Measurements from ENCODE around the gene TSSK3. TPM values are rescaled to one million over a fixed set of nuclear protein-coding genes. Genes with fewer than 3 reads are reported as not detected.

TSSK3 gene
- total and polyA plus RNA-seq, 9 of the 15 experiments (the other 6 are each of a cell fraction or from before 2014, with no cell fraction given) = 0.27 to 2.8 (median 1.9) TPM

DNA sequence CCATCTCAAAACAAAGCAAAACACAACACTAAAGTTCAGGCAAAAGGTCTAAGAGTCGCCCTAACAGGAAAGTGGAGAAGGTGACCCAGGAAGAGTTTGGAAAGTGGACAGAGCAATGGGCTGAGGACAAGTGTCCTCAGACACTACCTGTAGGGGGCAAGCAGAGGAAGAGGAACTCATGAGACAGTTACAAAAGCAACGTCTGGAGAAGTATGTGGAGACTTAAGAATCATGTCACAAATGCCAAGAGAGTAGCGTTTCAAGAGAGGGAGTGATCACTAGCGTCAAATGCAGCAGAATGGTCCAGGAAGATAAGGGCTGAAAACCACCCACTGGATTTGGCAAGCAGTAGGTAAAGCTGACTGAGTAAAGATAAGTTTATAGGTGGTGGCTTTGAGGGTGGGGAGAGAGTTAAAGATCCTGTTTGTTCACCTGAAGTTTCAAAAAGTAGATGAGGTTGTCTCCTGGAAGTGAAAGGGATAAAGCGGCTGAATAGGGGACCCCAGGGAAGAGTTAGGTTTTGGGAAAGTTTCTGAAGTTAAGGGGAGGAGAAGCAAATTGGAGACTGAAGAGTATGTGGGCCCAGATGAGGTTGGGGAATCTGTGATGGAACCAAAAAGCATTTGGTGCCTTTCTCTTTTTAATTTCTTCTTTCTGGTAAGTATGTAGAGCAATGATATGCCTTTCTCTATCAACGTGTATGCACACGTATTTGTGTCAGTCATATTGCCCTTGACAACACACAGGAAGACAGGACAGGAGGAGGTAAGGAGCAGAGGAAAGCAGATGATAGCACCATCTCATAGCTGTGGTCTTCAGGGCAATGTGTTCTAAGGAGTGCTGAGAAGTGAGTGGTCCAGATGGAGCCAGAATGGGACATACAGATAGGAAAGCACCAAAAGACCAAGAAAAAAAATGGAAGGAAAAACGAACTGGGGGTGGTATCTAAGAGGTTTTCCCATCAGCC, 28.8 kb downstream of the TSSK3 start (continued):
- peak; percentile 73 for TF ChIP-seq ZNF175 (CRISPR knock-in tag; IDR thresholded peaks at IDR 0.05; ENCODE audit: low read depth)
- TF ChIP-seq, protein P1, sequence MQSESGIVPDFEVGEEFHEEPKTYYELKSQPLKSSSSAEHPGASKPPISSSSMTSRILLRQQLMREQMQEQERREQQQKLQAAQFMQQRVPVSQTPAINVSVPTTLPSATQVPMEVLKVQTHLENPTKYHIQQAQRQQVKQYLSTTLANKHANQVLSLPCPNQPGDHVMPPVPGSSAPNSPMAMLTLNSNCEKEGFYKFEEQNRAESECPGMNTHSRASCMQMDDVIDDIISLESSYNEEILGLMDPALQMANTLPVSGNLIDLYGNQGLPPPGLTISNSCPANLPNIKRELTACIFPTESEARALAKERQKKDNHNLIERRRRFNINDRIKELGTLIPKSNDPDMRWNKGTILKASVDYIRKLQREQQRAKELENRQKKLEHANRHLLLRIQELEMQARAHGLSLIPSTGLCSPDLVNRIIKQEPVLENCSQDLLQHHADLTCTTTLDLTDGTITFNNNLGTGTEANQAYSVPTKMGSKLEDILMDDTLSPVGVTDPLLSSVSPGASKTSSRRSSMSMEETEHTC (IDR thresholded peaks at IDR 0.05) = peak; percentile 42; the same call in 1 of the 2 replicates
- TF ChIP-seq MAFF (IDR thresholded peaks at IDR 0.05; ENCODE audit: low read length) = 0 out of 2 replicates have a peak, but pooled peaks have one; percentile 3
- no peak; the same call in 1 of the 2 replicates for TF ChIP-seq NCOA6 (IDR thresholded peaks at IDR 0.05)
- TF ChIP-seq ZNF217 (CRISPR knock-in tag; IDR thresholded peaks at IDR 0.05) = no peak
- peak; percentile 57 for TF ChIP-seq ZNF316 (IDR thresholded peaks at IDR 0.05)
- no peak for TF ChIP-seq RFX5 (IDR thresholded peaks at IDR 0.05; ENCODE audit: low read depth, low read length)
- TF ChIP-seq TAF1 (IDR thresholded peaks at IDR 0.05; ENCODE audit: control insufficient read depth, extremely low read depth, insufficient read depth, low read length, severe bottlenecking) = peak; percentile 68
- TF ChIP-seq WHSC1 (IDR thresholded peaks at IDR 0.05; ENCODE audit: low read length) = no peak
- peak; percentile 55 for TF ChIP-seq L3MBTL2 (IDR thresholded peaks at IDR 0.05)
- peak; percentile 99 for TF ChIP-seq SMARCE1 (IDR thresholded peaks at IDR 0.05)
- TF ChIP-seq ARID1B (IDR thresholded peaks at IDR 0.05) = peak; percentile 99
- peak; percentile 88; the same call in 1 of the 2 replicates for TF ChIP-seq ZBED1 (IDR thresholded peaks at IDR 0.05)
- TF ChIP-seq MAZ (CRISPR knock-in tag; conservative IDR thresholded peaks at IDR 0.05 in 1 of 2, IDR thresholded peaks at IDR 0.05 in 1 of 2) = peak; percentile 61 to 78; a peak in 3 of 4 replicates
- TF ChIP-seq, protein P2, sequence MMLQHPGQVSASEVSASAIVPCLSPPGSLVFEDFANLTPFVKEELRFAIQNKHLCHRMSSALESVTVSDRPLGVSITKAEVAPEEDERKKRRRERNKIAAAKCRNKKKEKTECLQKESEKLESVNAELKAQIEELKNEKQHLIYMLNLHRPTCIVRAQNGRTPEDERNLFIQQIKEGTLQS (IDR thresholded peaks at IDR 0.05) = peak; percentile 40; the same call in 1 of the 2 replicates
- TF ChIP-seq, protein P2 (CRISPR knock-in tag; conservative IDR thresholded peaks at IDR 0.05) = no peak
- 0 out of 2 replicates have a peak, but pooled peaks have one; percentile 37 for TF ChIP-seq TCFL5 (CRISPR knock-in tag; conservative IDR thresholded peaks at IDR 0.05)
- TF ChIP-seq, protein P3, sequence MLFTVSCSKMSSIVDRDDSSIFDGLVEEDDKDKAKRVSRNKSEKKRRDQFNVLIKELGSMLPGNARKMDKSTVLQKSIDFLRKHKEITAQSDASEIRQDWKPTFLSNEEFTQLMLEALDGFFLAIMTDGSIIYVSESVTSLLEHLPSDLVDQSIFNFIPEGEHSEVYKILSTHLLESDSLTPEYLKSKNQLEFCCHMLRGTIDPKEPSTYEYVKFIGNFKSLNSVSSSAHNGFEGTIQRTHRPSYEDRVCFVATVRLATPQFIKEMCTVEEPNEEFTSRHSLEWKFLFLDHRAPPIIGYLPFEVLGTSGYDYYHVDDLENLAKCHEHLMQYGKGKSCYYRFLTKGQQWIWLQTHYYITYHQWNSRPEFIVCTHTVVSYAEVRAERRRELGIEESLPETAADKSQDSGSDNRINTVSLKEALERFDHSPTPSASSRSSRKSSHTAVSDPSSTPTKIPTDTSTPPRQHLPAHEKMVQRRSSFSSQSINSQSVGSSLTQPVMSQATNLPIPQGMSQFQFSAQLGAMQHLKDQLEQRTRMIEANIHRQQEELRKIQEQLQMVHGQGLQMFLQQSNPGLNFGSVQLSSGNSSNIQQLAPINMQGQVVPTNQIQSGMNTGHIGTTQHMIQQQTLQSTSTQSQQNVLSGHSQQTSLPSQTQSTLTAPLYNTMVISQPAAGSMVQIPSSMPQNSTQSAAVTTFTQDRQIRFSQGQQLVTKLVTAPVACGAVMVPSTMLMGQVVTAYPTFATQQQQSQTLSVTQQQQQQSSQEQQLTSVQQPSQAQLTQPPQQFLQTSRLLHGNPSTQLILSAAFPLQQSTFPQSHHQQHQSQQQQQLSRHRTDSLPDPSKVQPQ (CRISPR knock-in tag; IDR thresholded peaks at IDR 0.05; ENCODE audit: borderline replicate concordance) = no peak
- no peak for TF ChIP-seq ZNF23 (CRISPR knock-in tag; IDR thresholded peaks at IDR 0.05)
- TF ChIP-seq CEBPG (CRISPR knock-in tag; IDR thresholded peaks at IDR 0.05) = peak; percentile 69
- no peak for TF ChIP-seq CEBPG (tag; conservative IDR thresholded peaks at IDR 0.05 in 1 of 2, IDR thresholded peaks at IDR 0.05 in 1 of 2)
- TF ChIP-seq FIP1L1 (IDR thresholded peaks at IDR 0.05; ENCODE audit: low read depth, low read length, poor library complexity, severe bottlenecking) = no peak
